Measurements from ENCODE around the gene RELA.

Gene RELA

DNA sequence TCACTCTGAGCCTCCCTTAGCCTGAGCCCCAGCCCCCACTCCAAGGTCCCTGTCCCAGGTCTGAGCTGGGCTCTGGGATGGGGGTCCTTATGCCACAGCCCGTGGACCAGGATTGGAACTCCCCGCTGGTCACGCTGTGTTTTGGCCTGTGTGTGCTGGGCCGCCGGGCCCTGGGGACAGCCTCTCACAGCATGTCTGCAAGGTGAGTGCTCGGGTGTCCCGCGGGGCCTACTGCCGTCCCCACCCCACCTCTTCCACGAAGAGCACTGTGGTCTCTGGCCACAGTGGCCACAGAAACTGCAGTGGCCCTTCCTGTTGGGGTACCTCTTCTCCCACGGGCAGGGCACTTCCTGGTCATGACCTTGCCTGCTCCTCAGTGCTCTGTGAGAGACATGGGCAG is 28.3 kb downstream of the RELA start:
- no peak for DNase-seq (ENCODE audit: low read depth in 4 of 4, low spot score in 1 of 4)

DNA sequence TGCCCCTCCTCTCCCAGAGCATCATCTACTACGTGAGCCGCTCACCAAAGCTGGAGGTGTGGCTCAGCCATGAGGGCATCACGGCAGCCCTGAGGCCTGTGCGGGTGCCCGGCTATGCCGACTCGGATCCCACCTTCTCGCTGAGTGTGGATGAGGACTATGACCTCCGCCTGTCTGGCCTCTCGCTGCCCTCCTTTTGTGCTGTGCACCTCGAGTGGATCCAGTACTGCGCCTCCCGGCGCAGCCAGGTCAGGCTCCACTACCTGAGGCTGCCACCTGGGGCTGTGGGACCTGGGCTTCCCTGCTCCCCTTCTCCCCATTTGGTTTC is 28.6 kb downstream of the RELA start:
- no peak for DNase-seq (ENCODE audit: low read depth in 4 of 4, low spot score in 1 of 4)

DNA sequence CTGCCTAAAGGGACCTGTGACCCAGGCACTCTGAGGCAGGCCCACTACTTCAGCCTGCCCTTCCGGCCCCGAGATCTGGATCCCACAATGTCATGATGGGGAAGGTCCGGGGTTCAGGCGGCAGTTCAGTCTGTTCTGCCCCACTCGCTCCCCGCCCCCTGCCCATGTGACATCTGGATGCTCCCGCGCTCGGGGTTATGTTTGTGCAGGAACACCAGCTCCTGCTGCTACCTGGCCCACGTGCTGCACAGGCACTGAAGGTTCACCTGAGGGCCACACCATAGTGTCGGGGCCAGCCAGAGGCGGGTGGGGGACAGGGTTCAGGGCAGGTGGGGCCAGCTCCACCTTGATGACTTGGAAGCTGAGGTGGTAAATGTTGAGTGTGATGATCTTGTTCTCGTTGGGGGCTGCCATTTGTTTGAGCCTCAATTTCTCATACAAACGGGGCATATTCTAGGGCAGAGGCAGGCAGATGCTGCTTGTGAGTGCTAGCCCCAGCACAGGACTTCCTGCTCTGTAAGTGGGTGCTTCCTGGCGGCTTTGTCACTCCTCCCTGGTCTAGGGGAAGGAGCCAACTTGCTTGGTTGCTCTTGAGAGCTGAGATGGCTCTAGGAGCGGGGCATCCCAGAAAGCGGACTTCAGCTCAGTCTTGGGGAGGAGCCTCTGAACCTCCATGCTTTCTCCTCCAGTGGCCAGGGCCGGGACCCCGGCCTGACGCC is 29.2 kb downstream of the RELA start:
- DNase-seq (ENCODE audit: low read depth in 4 of 4, low spot score in 1 of 4) = no peak

DNA sequence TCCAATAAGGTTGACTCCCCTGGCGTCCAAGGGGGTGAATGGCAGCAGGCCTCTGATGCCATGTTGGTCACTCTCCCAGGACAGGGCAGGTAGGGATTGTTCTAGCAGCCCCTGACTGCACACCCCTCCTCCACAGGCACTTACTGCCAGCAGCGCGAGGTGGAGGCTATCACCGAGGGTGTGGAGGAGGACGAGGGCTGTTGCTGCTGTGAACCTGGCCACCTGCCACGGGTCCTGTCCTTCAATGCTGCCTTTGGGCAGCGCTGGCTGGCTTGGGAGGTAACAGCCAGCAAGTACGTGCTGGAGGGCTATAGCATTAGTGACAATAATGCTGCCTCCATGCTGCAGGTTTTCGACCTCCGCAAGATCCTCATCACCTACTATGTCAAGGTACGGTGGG is 32.5 kb downstream of the RELA start:
- DNase-seq (ENCODE audit: low read depth in 4 of 4, low spot score in 1 of 4) = no peak

DNA sequence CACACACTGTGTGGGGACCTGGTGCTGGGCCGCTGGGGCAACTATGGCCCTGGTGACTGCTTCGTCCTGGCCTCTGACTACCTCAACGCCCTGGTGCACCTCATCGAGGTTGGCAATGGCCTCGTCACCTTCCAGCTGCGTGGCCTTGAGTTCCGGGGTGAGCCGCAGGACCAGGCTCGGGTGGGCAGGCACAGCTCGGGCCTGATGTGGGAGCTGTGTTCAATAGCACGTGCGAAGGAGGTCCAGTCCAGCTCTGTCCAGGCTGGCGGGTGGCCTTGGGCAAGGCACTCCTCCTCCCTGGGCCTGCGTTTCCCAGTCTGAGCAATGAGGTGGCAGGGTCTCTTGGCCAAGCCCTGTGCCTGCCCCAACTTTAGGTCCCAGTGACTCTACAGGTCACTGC is 33.1 kb downstream of the RELA start:
- no peak for DNase-seq (ENCODE audit: low read depth in 4 of 4, low spot score in 1 of 4)

DNA sequence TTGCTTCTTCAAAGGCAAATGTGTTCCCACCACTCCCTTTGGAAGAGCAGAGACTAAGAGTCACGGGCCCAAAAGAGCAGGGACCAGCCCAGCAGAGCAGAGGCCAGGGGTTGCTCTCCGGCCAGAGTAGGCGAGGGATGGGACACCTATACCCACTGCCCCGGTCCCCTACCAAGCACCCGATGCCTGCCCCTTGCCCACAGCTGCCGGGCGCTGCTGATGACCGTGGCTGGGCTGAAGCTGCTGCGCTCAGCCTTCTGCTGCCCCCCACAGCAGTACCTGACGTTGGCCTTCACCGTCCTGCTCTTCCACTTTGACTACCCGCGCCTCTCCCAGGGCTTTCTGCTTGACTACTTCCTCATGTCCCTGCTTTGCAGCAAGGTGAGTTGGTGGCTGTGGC is 35.5 kb downstream of the RELA start:
- DNase-seq (ENCODE audit: low read depth in 4 of 4, low spot score in 1 of 4) = no peak

DNA sequence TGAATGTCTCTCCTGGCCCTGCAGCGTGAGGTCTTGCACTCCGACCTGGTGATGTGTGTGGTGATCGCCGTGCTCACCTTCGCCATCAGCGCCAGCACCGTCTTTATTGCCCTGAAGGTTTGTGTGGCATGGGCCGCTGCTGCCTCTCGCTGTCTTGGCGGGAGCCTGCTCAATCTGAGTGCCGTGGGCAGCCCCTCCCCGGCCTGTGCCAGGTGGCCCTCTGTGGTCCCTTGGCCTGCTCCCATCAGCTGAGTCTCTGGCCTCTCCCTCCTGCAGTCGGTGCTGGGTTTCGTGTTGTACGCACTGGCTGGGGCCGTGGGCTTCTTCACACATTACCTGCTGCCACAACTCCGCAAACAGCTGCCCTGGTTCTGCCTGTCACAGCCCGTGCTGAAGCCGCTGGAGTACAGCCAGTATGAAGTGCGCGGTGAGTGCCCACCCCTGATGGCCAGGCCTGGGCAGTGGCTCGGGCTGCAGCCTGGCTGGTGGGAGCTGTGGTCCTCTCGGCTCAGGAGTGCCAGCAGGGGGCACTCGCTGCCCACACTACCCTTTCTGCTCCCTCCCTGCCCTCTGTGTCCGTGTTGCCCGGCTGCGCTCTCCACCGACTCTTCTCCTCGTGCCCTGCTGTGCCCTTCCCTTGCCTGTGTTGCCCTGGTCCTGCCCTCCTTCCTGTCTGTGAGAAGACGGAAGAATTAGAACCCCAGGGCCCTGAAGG is 36.9 kb downstream of the RELA start:
- no peak for DNase-seq (ENCODE audit: low read depth in 4 of 4, low spot score in 1 of 4)

DNA sequence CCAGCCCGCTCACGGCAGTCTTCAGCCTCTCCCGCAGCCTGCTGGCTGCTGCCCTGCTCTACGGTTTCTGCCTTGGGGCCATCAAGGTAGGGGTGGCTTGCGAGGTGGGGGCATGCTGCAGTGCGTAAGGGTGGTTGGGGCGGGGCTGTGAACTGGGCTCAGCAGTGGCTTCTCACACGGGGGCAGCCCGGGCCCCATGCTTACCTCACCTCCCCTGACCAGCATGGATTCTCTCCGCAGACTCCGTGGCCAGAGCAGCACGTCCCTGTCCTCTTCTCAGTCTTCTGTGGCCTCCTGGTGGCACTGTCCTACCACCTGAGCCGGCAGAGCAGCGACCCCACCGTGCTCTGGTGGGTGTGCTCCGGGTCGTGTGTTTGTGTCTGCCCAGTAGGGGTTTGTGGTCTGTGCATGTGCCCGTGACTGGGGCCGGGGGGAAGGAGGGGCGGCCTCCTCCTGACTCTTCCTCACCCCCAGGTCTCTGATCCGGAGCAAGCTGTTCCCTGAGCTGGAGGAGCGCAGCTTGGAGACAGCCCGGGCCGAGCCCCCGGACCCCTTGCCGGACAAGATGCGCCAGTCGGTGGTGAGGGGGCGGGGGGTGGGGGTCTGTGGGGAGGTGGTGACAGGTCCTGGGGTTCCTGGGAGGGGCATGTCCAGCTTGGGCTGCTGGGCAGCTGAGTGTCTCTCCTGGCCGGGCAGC is 37.6 kb downstream of the RELA start:
- DNase-seq (ENCODE audit: low read depth in 4 of 4, low spot score in 1 of 4) = no peak

DNA sequence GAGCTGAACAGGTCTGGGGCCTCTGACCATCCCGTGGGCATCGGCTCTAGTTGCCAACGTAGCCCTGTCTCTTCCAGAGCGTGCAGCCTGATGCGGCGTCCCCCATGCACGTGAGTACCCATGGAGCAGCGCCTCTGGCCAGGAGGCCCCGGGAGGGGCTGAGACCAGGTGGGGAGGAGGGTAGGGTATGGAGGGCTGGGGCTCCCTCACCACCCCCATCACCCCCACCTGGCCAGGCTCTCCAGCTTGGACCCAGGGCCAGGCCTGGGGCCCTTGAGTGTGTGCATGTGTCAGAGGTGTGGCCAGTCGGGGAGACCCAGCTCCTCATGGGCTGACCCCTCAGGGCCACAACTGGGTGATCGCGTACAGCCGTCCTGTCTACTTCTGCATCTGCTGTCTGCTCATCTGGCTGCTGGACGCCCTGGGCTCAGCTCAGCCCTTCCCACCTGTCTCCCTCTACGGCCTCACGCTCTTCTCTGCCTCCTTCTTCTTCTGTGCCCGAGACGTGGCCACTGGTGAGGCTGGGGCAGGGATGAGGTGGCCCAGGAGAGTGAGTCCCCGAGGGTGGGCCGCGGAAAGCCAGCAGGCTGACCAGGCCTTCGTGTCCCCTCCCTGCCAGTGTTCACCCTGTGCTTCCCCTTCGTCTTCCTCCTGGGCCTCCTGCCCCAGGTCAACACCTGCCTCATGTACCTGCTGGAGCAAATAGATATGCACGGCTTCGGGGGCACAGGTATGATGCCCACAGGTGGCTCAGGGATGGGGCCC is 38.7 kb downstream of the RELA start:
- DNase-seq (ENCODE audit: low read depth in 4 of 4, low spot score in 1 of 4) = no peak

DNA sequence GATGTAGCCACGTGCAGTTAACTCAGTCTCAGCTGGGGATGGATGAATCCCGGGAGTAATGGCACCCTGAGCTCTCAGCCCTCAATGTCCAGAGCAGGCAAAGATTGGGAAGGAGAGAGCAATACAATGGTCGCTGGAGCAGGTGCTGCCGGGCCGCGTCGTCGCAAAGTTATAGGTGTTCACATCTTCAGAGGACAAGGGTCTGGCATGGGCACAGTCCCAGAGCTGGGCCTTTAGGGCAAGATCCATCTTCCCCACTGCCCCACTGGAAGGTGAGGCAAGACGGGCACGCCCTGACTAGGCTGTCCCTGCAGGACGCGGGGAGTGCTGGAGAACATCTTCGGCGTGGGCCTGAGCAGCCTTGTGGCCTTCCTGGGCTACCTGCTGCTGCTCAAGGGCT is 39.5 kb downstream of the RELA start:
- DNase-seq (ENCODE audit: low read depth in 4 of 4, low spot score in 1 of 4) = no peak

DNA sequence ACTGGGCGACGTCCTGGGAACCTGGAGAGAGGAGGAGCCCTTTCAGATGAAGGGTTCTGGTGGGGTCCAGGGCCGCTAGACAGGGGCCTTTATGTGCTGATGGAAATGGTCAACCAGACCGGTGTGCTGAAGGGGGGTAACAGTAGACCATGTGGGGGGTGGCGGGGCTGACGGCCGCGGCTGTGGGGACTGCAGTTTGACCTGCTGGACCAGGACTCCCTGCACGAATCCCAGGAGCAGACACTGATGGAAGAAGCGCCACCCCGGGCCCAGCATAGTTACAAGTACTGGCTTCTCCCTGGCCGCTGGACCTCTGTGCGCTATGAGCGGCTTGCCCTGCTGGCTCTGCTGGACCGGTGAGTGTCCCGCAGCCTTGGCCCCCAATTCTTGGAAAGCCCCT is 40.7 kb downstream of the RELA start:
- DNase-seq (ENCODE audit: low read depth in 4 of 4, low spot score in 1 of 4) = no peak

DNA sequence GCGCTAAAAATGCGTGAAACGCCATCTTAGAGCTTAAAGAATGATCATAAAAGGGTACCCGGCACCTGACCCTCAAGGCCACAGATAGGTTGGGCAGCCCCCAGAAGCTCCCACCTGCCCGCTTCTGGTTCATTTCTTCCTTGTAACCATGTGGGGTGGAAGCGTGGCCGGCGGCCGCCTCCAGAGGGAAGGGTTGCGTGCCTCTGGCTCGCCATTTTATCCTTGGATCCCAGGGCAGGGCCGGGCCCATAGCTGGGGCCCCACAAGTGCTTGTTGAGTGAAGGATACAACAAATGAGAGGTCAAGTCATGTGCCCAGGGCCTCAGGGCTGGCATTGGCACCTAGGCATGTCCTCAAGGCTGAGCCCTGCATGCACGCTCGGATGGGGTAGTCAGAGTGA is 41.3 kb downstream of the RELA start:
- no peak for DNase-seq (ENCODE audit: low read depth in 4 of 4, low spot score in 1 of 4)

DNA sequence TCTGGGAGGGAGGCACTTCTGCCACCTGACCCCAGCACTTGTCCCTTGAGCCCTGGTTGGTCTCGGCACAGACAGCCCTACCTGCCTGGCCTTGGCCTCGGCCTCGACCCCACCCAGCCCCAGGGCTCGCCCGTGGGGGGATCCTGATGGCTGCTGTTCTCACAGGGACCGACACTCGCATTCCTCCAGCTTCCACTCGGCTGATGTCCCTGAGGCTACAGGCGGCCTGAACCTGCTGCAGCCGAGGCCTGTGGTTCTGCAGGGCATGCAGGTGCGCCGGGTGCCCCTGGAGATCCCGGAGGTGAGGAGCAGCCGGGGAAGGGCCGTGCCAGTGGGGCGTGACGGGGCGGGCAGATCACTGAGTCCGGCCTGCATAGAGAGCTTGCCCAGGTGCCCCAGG is 42.0 kb downstream of the RELA start:
- DNase-seq (ENCODE audit: low read depth in 4 of 4, low spot score in 1 of 4) = no peak

DNA sequence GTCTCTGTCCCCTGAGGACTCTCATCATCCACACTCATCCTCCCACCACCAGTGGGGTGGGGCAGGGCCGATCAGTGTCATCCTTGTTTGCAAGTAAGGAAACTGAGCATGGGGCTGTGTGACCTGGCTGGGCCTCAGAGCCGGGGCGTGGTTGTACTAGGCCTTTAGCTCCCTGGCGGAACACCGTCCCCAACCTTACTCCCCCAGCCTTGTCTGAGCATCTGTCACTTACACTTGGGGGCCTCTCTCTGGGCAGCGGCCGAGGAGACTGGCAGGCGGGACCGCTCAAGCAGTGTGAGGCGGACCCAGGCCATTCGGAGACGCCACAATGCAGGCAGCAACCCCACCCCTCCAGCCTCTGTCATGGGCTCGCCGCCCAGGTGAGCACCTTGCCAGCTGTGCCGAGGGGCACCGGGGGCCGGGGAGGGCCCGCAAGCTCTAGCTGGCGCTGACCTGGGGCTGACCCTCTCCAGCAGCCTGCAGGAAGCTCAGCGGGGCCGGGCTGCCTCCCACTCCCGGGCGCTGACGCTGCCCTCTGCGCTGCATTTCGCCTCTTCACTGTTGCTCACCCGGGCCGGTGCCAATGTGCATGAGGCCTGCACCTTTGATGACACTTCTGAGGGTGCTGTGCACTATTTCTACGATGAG is 43.3 kb downstream of the RELA start:
- DNase-seq (ENCODE audit: low read depth in 4 of 4, low spot score in 1 of 4) = no peak

DNA sequence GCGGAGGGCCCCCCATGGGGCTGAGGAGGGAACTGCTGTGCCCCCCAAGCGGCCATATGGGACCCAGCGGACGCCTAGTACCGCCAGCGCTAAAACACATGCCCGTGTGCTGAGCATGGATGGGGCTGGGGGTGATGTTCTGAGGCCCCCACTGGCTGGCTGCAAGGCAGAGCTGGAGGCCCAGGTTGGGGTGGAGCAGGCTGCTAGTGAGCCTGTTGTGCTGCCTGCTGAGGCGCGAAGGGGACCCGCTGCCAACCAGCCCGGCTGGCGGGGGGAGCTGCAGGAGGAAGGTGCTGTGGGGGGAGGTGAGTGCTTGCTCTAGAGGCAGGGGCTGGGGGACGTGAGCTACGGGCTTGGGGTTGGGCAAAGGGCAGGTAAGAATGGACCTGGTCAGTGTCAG is 44.0 kb downstream of the RELA start:
- no peak for DNase-seq (ENCODE audit: low read depth in 4 of 4, low spot score in 1 of 4)

DNA sequence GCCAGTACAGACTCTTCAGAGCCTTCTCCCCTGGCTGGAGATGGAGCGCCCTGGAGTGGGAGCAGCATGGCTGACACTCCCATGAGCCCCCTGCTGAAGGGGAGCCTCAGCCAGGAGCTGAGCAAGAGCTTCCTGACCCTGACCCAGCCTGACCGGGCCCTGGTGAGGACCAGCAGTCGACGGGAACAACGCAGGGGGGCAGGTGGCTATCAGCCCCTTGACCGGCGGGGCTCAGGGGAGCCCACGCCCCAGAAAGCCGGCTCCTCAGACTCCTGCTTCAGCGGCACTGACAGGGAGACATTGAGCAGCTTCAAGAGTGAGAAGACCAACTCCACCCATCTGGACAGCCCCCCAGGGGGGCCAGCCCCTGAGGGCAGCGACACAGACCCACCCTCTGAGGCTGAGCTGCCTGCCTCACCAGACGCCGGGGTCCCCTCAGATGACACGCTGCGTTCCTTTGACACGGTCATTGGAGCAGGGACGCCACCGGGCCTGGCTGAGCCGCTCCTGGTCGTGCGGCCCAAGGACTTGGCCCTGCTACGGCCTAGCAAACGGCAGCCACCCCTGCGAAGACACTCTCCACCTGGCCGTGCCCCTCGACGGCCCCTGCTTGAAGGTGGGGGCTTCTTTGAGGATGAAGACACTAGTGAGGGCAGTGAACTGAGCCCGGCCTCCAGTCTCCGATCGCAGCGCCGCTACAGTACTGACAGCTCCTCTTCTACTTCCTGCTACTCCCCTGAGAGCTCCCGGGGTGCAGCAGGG is 44.5 kb downstream of the RELA start:
- DNase-seq (ENCODE audit: low read depth in 4 of 4, low spot score in 1 of 4) = no peak

DNA sequence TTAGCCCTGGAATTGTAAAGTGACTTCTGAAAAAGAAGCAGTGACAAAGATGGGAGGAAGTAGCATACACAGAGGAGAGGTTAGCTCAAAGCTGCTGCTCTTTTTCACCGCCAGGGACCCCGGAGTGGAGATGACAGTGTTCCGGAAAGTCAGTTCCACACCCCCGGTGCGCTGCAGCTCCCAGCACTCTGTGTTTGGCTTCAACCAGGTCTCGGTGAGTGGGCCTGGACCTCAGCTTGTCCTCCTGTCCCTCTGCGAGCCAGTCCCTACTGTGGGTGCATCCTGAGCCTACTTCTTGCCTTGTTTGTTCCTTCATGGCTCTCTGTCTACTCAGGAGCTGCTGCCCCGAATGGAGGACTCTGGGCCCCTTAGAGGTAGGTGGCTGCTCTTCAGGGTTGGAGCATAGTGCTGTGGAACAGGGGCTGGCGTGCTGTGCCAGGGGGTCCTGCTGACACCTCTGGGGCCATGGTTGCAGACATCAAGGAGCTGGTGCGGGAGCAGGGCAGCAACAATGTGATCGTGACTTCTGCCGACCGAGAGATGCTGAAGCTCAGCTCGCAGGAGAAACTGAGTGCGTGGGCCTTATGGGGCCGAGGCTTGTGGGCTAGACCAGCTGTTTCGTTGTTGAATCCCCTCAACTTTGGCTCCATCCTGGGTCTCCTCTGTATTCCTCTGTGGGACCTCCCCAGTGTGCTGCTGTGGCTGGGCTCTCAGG is 45.4 kb downstream of the RELA start:
- DNase-seq (ENCODE audit: low read depth in 4 of 4, low spot score in 1 of 4) = no peak

DNA sequence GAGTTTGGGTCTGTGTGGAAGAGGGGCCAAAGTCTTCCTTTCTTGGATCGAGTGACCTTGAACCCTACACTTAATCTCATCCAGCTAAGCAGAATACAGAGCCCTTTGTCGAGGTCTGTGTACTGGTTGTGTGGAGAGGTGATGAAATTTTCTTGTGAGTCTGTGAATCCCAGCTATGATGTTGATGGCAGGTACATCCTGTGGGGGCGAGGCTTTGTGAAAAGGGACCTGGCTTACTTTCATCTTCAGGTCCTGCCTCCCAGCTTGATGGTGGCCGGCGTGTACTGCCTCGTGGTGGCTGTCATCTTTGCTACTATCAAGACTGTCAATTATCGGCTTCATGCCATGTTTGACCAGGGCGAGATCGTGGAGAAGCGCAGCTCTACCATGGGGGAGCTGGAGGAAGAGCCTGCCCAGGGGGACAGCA is 46.1 kb downstream of the RELA start:
- DNase-seq (ENCODE audit: low read depth in 4 of 4, low spot score in 1 of 4) = no peak

DNA sequence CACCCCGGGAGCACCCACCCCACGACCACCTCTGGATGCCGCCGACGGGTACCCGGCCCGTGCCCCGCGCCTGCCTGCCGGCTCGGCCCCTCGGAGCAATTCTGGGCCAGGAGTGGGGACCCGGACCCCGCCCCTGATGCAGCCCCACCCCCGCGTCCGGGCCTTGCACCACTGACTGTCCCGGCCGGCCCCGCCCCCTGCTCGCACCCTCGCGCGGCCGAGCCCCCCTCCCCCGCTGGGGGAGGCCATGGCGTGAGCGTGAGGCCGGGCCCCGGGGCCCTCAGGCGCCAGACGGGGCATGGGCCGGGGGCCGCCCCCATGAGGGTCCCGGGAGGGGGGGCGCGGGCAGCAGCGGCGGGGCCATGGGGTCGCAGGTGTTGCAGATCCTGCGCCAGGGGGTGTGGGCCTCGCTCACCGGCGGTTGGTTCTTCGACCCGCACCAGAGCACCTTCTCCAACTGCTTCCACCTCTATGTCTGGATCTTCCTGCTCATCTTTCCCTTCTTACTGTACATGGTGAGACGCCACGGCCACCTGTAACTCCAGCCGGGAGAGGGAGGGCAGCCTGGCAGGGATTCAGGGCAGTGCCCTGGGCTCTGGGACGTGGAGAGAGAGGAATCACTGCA is 46.7 kb downstream of the RELA start:
- DNase-seq (ENCODE audit: low read depth in 4 of 4, low spot score in 1 of 4) = no peak

Measured in stimulated activated CD4-positive, alpha-beta T cell treated with anti-CD3 and anti-CD28 coated beads, Interleukin-1b, Interleukin-23, amount 100 ng/mL, for 24 hours (primary cell).